HG02840 (cell line): ENCODE measurements around the gene GNG2.

Experiments used
- ATAC-seq: cut with Tn5 transposase; IDR thresholded peaks from one replicate; pipeline ENCODE4 v1.9.1; 2021; ENCODE audit warnings: mild to moderate bottlenecking, moderate library complexity, moderate number of reproducible peaks; ENCODE audit not compliant: unreplicated experiment, low FRiP score

GNG2 gene

GRCh38 chr14:51938137-51938536 lies 77.7 kb downstream of the GNG2 start:
- ATAC-seq: no peak

GRCh38 chr14:51938821-51939220 lies 78.4 kb downstream of the GNG2 start:
- no peak for ATAC-seq

DNA sequence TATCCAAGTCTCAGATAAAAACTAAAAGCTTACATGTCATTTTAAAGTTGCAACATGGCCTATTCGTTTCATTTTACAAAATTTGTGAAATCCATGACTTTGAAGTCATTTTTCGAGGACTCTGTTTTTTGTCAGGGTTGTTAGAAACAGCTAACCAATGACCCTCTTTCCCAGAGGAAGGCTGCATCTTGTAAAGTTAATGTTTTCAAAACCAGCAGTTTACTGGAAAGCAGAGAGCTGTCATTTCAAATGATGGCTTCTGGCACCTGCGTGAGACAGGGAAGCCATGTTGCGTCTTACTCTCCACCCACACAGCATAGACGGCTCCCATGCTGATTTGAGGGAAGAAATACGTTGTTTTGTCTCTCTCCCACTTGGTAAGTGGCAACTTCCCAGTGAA lies 78.8 kb downstream of the GNG2 start:
- no peak for ATAC-seq

DNA sequence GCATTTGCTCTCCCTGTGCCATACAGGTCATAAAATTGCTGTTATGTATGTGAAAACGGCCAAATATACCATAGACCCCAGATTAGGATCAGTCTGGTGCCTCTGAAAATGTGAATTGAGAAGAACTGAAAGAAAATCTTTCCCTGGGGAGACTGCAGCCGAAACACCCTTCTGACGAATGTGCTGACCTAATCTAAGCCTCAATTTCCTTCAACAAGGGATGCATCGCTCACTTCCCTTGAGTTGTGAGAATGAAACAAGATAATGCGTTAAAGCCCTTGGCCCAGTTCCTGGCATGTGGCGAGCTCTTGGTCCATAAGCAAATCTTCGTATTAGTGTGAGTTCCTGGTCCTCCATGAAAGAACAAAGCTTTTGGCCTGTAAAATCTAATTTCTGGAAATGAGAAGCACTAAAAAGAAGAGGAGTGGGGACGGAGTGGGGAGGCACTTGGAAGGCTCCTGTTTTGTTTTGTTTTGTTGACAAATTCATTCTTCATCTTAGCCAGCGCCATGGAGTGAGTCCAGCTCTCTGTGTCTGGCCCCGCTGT lies 79.4 kb downstream of the GNG2 start:
- ATAC-seq: no peak

DNA sequence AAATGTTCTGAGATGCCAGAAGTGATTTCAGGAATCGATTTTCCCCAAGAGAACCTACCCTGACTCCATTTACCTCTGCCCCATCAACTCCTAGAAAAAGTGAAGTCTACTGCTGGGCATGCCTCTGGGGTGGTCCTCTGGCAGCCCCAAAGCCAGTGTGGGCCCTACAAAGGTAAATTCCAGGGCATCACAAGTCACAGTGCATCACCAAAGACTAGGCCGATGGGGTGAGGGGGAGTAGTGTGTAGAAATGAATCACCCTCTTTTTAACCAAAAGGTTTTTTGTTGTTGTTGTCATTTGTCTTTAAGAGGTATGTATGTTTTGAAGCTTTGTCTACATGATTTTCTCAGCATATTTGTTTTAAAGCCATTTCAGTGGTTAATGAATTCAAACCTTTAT lies 82.6 kb downstream of the GNG2 start:
- ATAC-seq: no peak

GRCh38 chr14:51950007-51950406 lies 89.6 kb downstream of the GNG2 start:
- ATAC-seq: no peak

- no peak for ATAC-seq
Measured at GRCh38 chr14:51951656-51952055, 91.2 kb downstream of the GNG2 start.

DNA sequence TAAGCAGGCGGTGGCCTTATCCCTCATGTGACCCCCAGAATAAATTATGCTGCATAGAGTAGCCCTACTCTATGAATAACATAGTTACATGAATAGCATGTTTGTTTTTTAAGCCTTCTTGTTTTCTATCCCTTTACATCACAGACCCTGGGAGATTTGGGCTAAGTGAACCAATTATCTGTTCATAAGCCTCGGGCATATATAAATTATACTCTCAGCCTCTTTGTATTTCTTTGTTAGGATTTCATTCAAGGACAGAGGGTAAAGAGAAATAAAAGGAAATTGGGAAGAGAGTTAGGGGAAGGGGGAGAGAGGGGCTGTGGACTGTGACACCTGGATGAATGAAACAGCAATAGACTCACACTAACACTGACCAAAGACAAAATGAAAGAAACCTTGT lies 93.6 kb downstream of the GNG2 start:
- no peak for ATAC-seq

- ATAC-seq: no peak
Measured at GRCh38 chr14:51954657-51955056, 94.2 kb downstream of the GNG2 start.

DNA sequence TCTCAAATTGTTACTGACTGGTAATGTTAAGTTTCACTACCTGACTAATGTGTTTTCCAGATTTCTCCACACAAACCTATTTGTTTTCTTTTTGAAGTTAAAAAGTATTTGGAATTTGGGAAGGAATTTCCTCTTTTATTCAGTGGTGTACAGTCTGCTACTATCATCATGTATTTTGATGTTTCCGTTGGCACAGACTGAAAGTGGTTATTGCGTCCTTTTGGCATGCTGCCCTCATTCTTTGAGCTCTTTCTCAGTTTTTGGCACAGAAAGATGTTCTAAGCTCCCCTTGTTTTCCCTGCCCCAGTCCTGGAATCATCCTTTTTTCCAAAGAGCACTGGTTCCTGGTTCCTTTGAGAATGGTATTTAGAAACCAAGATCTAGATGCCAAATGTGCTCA lies 97.5 kb downstream of the GNG2 start:
- ATAC-seq: no peak

- ATAC-seq: no peak
Measured at GRCh38 chr14:51959928-51960327, 99.5 kb downstream of the GNG2 start.

- ATAC-seq: no peak
Measured at GRCh38 chr14:51960866-51961265, 100.5 kb downstream of the GNG2 start.

- no peak for ATAC-seq
Measured at GRCh38 chr14:51962711-51963110, 102.3 kb downstream of the GNG2 start.

GRCh38 chr14:51963286-51963685 lies 102.9 kb downstream of the GNG2 start:
- ATAC-seq: no peak

DNA sequence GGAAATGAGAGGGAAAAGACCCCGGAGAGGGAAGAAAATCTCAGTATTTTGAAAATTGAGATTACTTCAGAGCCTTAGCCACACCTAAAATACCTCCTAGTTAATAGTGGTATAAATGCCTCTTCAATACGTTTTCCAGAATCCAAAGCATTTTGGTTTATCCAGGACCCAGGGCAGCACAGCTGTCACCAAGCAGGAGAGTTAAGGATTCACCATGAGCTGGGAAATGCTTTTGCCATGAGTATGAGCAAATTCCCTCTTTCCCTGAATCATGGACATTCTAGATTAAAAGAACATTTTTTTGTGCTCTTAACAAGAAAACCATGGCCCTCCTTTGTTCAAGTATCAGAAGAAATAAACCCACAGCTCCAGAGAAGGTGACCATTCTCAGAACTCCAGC lies 107.1 kb downstream of the GNG2 start:
- no peak for ATAC-seq

DNA sequence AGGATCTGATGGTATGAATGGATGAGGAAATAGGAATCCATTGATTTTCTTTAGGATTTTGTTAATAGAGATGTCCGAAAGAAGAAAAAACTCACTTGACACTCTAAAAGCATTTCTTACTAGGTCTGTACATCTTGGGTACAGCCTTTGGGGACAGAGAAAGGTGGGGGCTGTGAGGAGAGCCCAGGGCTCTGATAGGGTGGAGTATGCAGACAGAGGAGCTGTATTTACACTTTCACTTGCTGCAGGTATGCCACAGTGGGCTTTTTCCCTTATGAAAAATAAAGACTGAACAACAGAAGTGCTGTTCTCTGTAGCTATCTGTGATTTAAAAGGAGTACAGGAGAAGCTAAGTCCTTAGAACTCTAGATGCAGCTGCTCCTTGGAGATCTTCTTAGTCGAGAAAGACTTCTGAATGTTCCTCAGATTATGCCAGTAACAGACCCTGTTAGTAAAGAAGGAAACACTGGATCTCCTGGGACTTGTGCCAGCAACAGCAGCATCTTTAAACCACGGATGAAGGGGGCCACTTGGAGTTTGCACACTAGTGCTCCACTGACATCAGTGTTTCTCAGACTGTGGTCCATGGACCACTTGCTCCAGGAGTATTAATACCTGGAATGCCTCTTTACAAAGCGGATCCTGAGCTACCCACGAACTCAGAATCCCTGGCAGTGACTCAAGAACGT lies 109.6 kb downstream of the GNG2 start:
- ATAC-seq: no peak

GRCh38 chr14:51972566-51972965 lies 112.2 kb downstream of the GNG2 start:
- no peak for ATAC-seq

- no peak for ATAC-seq
Measured at GRCh38 chr14:51977075-51977474, 116.7 kb downstream of the GNG2 start.

DNA sequence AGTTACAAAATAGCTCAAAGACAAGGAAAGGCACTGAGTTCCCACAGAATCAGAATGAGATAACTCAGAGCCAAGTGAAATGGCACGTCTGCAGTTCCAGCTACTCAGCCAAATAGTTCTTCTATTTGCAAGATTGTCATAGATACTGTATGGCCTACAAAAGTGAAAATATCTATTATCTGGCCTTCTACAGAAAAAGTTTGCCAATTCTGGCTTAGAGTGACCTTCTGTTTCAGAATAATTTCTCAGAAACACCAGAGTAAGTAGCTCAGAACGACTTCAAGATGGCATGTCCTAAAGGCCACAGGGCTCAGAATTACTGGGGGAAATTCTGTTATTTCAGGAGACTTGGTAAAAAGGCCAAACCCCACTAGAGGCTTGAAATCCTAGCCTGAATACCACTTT lies 118.3 kb downstream of the GNG2 start:
- ATAC-seq: no peak

- ATAC-seq: peak; percentile 59
Measured at GRCh38 chr14:51979088-51979709, 118.8 kb downstream of the GNG2 start.

GRCh38 chr14:51981218-51981854 lies 120.9 kb downstream of the GNG2 start:
- peak; percentile 42 for ATAC-seq

GRCh38 chr14:51988221-51988620 lies 127.8 kb downstream of the GNG2 start:
- ATAC-seq: no peak
